GM23338 (cell line): ENCODE results near the gene MYRFL. TPM values are rescaled to one million over a fixed set of nuclear protein-coding genes. Genes with fewer than 3 reads are reported as not detected.

ENCODE experiments used
- ATAC-seq: fragments of 200-7000 bp; cut with Tn5 transposase; 3 replicates; pipeline ENCODE4 v1.9.1; 2020
- DNase-seq: peaks from one replicate; pipeline ENCODE4 v3.0.0-alpha.2; 2015; ENCODE audit warnings: low spot score
- H2AFZ ChIP-seq: fragments of 200-600 bp; sonication (generic); 2 replicates; pipeline ENCODE4 v1.8.0; 2016; ENCODE audit warnings: antibody characterized with exemption, mild to moderate bottlenecking, moderate library complexity
- H3F3A ChIP-seq: fragments of 200-600 bp; sonication (generic); replicated peaks from 2 replicates; pipeline ENCODE4 v1.8.0; 2017; ENCODE audit warnings: antibody characterized with exemption, mixed run types, low read depth
- H3K27ac ChIP-seq: fragments of 200-600 bp; sonication (generic); 2 replicates; pipeline ENCODE4 v1.6.1; 2016; ENCODE audit warnings: low read depth
- H3K27me3 ChIP-seq: fragments of 200-600 bp; sonication (generic); 2 replicates; pipeline ENCODE4 v1.8.0; 2016; ENCODE audit warnings: mild to moderate bottlenecking, mixed run types, moderate library complexity; ENCODE audit not compliant: insufficient read depth
- H3K36me3 ChIP-seq: fragments of 200-600 bp; sonication (generic); 2 replicates; pipeline ENCODE4 v1.8.0; 2016; ENCODE audit warnings: mild to moderate bottlenecking; ENCODE audit not compliant: insufficient read depth
- H3K4me1 ChIP-seq: fragments of 200-600 bp; sonication (generic); 2 replicates; pipeline ENCODE4 v1.8.0; 2016; ENCODE audit warnings: mild to moderate bottlenecking, moderate library complexity; ENCODE audit not compliant: insufficient read depth
- H3K4me2 ChIP-seq: fragments of 200-600 bp; sonication (generic); 2 replicates; pipeline ENCODE4 v1.7.1; 2017; ENCODE audit warnings: mixed run types
- H3K4me3 ChIP-seq: fragments of 200-600 bp; sonication (generic); 2 replicates; pipeline ENCODE4 v1.6.1; 2016; ENCODE audit warnings: mixed run types
- H3K79me2 ChIP-seq: fragments of 200-600 bp; sonication (generic); replicated peaks from 2 replicates; pipeline ENCODE4 v1.8.0; 2017; ENCODE audit warnings: mild to moderate bottlenecking; ENCODE audit not compliant: insufficient read depth
- H3K9me2 ChIP-seq: fragments of 200-600 bp; sonication (generic); 2 replicates; pipeline ENCODE4 v1.8.0; 2017; ENCODE audit not compliant: insufficient read depth
- H4K20me1 ChIP-seq: fragments of 200-600 bp; sonication (generic); replicated peaks from 2 replicates; pipeline ENCODE4 v1.8.0; 2017; ENCODE audit warnings: mild to moderate bottlenecking; ENCODE audit not compliant: insufficient read depth
- H3K27ac Mint-ChIP-seq: 2 replicates; pipeline ENCODE4 v1.8.0; 2020; ENCODE audit warnings: inconsistent platforms, mild to moderate bottlenecking, moderate library complexity, mixed read lengths
- H3K27me3 Mint-ChIP-seq: 3 replicates; pipeline ENCODE4 v1.8.0; 2022; ENCODE audit warnings: low read depth, mild to moderate bottlenecking, moderate library complexity, mixed read lengths, inconsistent platforms; ENCODE audit not compliant: insufficient read depth, poor library complexity
- H3K36me3 Mint-ChIP-seq: 3 replicates; pipeline ENCODE4 v1.8.0; 2021; ENCODE audit warnings: low read depth, mild to moderate bottlenecking, inconsistent platforms, moderate library complexity, mixed read lengths
- H3K4me1 Mint-ChIP-seq: 3 replicates; pipeline ENCODE4 v1.8.0; 2020; ENCODE audit warnings: mild to moderate bottlenecking, inconsistent platforms, mixed read lengths
- H3K4me3 Mint-ChIP-seq: 3 replicates; pipeline ENCODE4 v1.8.0; 2021; ENCODE audit warnings: moderate library complexity, mild to moderate bottlenecking, inconsistent platforms, mixed read lengths
- H3K9me3 Mint-ChIP-seq: 3 replicates; pipeline ENCODE4 v1.8.0; 2020; ENCODE audit warnings: moderate library complexity, mild to moderate bottlenecking, inconsistent platforms, mixed read lengths
- CREB1 ChIP-seq: fragments of 250-450 bp; sonication (Bioruptor Pico); IDR thresholded peaks from 2 replicates; pipeline ENCODE4 v1.5.0; 2020; ENCODE audit warnings: low read depth, mild to moderate bottlenecking, moderate library complexity
- ETS1 ChIP-seq: IDR thresholded peaks from 2 replicates; pipeline ENCODE4 v1.6.1; 2016; ENCODE audit warnings: antibody characterized with exemption
- EZH2 ChIP-seq: fragments of 200-600 bp; sonication (generic); IDR thresholded peaks from one replicate; pipeline ENCODE4 v1.8.0; 2017; ENCODE audit warnings: antibody characterized with exemption, mild to moderate bottlenecking, low read depth; ENCODE audit not compliant: unreplicated experiment
- EZH2phosphoT487 ChIP-seq: fragments of 200-600 bp; sonication (generic); IDR thresholded peaks from one replicate; pipeline ENCODE4 v1.8.1; 2018; ENCODE audit warnings: antibody characterized with exemption; ENCODE audit not compliant: unreplicated experiment
- NANOG ChIP-seq: IDR thresholded peaks from 2 replicates; pipeline ENCODE4 v1.6.1; 2016; ENCODE audit warnings: antibody characterized with exemption, borderline replicate concordance
- REST ChIP-seq: IDR thresholded peaks from one replicate; pipeline ENCODE4 v1.6.1; 2018; ENCODE audit warnings: antibody characterized with exemption; ENCODE audit not compliant: unreplicated experiment
- ZNF114 ChIP-seq: fragments of 250-450 bp; sonication (Bioruptor Pico); IDR thresholded peaks from 2 replicates; pipeline ENCODE4 v1.5.0; 2020; ENCODE audit warnings: mild to moderate bottlenecking, moderate library complexity
- ZNF331 ChIP-seq: fragments of 250-450 bp; sonication (Bioruptor Pico); IDR thresholded peaks from 2 replicates; pipeline ENCODE4 v1.5.0; 2020; ENCODE audit warnings: low read depth, mild to moderate bottlenecking, moderate library complexity
- polyA plus RNA-seq: library from polyadenylated mRNA; unstranded; fragments of >200 nt; fragmentation: Nextera tagmentation; extraction: Ambion mirVana; gene quantifications from 2 replicates; pipeline ENCODE4 v1.2.1, GENCODE V29; 2016
- total RNA-seq: library from RNA; depleted of rRNA; stranded (reverse); fragments of >200 nt; shearing (Covaris generic); gene quantifications from 2 replicates; pipeline ENCODE4 v1.2.3, GENCODE V29; 2014
- TF ChIP-seq, protein P1 (sequence below): fragments of 250-450 bp; sonication (Bioruptor Pico); IDR thresholded peaks from 2 replicates; pipeline ENCODE4 v1.5.0; 2020; ENCODE audit warnings: mild to moderate bottlenecking, moderate library complexity

The MYRFL gene
- total and polyA plus RNA-seq, 2 experiments from 2014 or later, result 2.3 to 2.8 TPM

DNA sequence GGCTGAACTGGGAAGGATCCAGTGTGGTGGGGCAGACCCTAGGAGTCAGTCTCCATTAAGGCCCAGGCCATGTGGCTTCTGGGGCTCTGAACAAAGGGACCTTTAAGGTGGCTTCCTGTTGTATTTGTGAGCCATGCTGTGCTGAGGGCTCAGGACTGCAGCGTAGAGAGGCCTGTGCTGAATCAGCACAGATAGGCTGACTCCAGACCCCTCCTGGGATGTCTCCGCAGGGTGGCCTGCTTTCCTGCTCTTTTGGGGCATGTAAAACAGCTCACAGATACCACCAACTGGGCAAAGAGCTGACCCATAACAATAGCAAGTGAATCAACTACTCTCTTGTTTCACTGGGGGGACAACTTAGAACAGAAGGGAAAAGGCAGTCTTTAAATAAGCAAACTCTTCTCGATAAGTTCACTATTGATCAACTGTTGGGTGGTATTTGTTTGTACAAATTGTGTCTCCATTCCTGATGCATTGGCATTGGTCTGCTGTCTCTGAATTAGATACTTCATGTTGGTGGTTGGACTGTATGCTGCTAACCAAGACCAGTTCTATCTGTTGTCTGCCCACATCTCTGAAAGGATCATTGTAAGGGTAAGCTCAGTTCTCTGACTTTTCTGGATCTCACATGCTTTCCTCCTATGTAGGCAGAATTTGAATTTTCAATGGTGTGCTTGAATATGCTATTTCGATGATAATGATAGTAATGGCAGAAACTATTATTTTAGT, 71.8 kb downstream of the MYRFL start:
- H3K36me3 ChIP-seq, result no peaks in the 10 kb centered on the region
- H3K4me1 ChIP-seq, result peaks cover 45% of the 10 kb centered on the region
- ATAC-seq (peak; percentile 89), DNase-seq (peak; percentile 79)
- peaks cover 3% of the 10 kb centered on the region for H3K27me3 Mint-ChIP-seq
- H3K27ac ChIP-seq, result peak overlapping the region; percentile 76
- peak overlapping the region; percentile 87 for H3K27ac Mint-ChIP-seq
- H3K4me3 ChIP-seq, result peak overlapping the region; percentile 18; the same call in 1 of the 2 replicates
- H3K79me2 ChIP-seq, result no peaks in the 10 kb centered on the region
- H2AFZ ChIP-seq, result no peak overlapping the region
- peaks cover 64% of the 10 kb centered on the region for H3K4me1 Mint-ChIP-seq
- peak overlapping the region; percentile 68 for H3K4me2 ChIP-seq
- H4K20me1 ChIP-seq, result no peaks in the 10 kb centered on the region
- H3K27me3 ChIP-seq, result no peaks in the 10 kb centered on the region
- H3F3A ChIP-seq, result no peaks in the 10 kb centered on the region
- H3K36me3 Mint-ChIP-seq, result no peaks in the 10 kb centered on the region
- H3K4me3 Mint-ChIP-seq, result no peak overlapping the region; the same call in 2 of the 3 replicates
- no peaks in the 10 kb centered on the region for H3K9me3 Mint-ChIP-seq
- no peak for TF ChIP-seq REST
- TF ChIP-seq, protein P1, sequence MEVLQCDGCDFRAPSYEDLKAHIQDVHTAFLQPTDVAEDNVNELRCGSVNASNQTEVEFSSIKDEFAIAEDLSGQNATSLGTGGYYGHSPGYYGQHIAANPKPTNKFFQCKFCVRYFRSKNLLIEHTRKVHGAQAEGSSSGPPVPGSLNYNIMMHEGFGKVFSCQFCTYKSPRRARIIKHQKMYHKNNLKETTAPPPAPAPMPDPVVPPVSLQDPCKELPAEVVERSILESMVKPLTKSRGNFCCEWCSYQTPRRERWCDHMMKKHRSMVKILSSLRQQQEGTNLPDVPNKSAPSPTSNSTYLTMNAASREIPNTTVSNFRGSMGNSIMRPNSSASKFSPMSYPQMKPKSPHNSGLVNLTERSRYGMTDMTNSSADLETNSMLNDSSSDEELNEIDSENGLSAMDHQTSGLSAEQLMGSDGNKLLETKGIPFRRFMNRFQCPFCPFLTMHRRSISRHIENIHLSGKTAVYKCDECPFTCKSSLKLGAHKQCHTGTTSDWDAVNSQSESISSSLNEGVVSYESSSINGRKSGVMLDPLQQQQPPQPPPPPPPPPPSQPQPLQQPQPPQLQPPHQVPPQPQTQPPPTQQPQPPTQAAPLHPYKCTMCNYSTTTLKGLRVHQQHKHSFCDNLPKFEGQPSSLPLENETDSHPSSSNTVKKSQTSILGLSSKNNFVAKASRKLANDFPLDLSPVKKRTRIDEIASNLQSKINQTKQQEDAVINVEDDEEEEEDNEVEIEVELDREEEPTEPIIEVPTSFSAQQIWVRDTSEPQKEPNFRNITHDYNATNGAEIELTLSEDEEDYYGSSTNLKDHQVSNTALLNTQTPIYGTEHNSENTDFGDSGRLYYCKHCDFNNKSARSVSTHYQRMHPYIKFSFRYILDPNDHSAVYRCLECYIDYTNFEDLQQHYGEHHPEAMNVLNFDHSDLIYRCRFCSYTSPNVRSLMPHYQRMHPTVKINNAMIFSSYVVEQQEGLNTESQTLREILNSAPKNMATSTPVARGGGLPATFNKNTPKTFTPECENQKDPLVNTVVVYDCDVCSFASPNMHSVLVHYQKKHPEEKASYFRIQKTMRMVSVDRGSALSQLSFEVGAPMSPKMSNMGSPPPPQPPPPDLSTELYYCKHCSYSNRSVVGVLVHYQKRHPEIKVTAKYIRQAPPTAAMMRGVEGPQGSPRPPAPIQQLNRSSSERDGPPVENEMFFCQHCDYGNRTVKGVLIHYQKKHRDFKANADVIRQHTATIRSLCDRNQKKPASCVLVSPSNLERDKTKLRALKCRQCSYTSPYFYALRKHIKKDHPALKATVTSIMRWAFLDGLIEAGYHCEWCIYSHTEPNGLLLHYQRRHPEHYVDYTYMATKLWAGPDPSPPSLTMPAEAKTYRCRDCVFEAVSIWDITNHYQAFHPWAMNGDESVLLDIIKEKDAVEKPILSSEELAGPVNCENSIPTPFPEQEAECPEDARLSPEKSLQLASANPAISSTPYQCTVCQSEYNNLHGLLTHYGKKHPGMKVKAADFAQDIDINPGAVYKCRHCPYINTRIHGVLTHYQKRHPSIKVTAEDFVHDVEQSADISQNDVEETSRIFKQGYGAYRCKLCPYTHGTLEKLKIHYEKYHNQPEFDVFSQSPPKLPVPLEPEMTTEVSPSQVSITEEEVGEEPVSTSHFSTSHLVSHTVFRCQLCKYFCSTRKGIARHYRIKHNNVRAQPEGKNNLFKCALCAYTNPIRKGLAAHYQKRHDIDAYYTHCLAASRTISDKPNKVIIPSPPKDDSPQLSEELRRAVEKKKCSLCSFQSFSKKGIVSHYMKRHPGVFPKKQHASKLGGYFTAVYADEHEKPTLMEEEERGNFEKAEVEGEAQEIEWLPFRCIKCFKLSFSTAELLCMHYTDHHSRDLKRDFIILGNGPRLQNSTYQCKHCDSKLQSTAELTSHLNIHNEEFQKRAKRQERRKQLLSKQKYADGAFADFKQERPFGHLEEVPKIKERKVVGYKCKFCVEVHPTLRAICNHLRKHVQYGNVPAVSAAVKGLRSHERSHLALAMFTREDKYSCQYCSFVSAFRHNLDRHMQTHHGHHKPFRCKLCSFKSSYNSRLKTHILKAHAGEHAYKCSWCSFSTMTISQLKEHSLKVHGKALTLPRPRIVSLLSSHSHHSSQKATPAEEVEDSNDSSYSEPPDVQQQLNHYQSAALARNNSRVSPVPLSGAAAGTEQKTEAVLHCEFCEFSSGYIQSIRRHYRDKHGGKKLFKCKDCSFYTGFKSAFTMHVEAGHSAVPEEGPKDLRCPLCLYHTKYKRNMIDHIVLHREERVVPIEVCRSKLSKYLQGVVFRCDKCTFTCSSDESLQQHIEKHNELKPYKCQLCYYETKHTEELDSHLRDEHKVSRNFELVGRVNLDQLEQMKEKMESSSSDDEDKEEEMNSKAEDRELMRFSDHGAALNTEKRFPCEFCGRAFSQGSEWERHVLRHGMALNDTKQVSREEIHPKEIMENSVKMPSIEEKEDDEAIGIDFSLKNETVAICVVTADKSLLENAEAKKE, result peak; percentile 86; the same call in 1 of the 2 replicates
- TF ChIP-seq CREB1, result no peak
- TF ChIP-seq EZH2, result no peak
- TF ChIP-seq NANOG, result peak; percentile 53; the same call in 1 of the 2 replicates
- TF ChIP-seq ZNF331 (CRISPR knock-in tag), result no peak
- 0 out of 2 replicates have a peak, but pooled peaks have one; percentile 28 for TF ChIP-seq ETS1
- TF ChIP-seq EZH2phosphoT487, result no peak
- TF ChIP-seq ZNF114, result peak; percentile 94; the same call in 1 of the 2 replicates
- no peaks in the 10 kb centered on the region for H3K9me2 ChIP-seq
